ENCODE data around the gene FBXO30.

Gene FBXO30

DNA sequence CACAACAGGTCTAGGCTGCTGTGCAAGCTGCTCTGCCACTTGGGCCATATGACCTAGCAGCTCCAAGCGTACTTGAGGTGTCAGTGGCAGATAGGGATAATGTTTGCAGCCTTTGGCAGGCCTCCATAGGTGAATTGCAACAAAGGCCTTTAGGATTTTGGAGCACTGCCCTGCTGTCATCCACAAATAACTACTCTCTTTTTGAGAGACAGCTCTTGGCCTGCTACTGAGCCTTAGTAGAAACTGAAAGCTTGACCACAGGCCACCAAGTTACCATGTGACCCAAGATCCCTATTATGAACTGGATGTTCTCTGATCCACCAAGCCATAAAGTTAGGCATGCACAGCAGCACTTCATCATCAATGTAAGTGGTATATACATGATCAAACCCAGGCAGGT, 29.9 kb downstream of the FBXO30 start:
- Histone ChIP-seq H3K4me1 (ENCODE audit: control insufficient read depth, insufficient read depth, low read length) (no peaks in the 10 kb centered on the region), H3K36me3 (ENCODE audit: control insufficient read depth in 2 of 2, insufficient read depth in 1 of 2, low read length in 2 of 2) (peaks cover 0 to 12% of the 10 kb centered on the region in 2 experiments; a peak in 1 of 3 replicates), H3K4me3 (ENCODE audit: low read depth, low read length) (no peak overlapping the region), H3K9me3 (ENCODE audit: control insufficient read depth, insufficient read depth, low read depth, low read length) (no peaks in the 10 kb centered on the region), H3K27ac (ENCODE audit: extremely low read depth, low read depth, low read length) (no peak overlapping the region)
- POLR2A ChIA-PET: no interaction called here
- CTCF ChIA-PET: no interaction called here
- TF ChIP-seq ZNF426 (tag by site-specific recombination; IDR thresholded peaks at IDR 0.05) (no peak), ZNF785 (tag by site-specific recombination; IDR thresholded peaks at IDR 0.05) (no peak), ZBTB17 (tag by site-specific recombination; IDR thresholded peaks at IDR 0.05) (no peak), ZNF791 (tag by site-specific recombination; IDR thresholded peaks at IDR 0.05) (no peak), ZNF585B (tag by site-specific recombination; IDR thresholded peaks at IDR 0.05) (no peak), ZNF175 (tag by site-specific recombination; IDR thresholded peaks at IDR 0.05) (no peak)
- TF ChIP-seq, protein P1, sequence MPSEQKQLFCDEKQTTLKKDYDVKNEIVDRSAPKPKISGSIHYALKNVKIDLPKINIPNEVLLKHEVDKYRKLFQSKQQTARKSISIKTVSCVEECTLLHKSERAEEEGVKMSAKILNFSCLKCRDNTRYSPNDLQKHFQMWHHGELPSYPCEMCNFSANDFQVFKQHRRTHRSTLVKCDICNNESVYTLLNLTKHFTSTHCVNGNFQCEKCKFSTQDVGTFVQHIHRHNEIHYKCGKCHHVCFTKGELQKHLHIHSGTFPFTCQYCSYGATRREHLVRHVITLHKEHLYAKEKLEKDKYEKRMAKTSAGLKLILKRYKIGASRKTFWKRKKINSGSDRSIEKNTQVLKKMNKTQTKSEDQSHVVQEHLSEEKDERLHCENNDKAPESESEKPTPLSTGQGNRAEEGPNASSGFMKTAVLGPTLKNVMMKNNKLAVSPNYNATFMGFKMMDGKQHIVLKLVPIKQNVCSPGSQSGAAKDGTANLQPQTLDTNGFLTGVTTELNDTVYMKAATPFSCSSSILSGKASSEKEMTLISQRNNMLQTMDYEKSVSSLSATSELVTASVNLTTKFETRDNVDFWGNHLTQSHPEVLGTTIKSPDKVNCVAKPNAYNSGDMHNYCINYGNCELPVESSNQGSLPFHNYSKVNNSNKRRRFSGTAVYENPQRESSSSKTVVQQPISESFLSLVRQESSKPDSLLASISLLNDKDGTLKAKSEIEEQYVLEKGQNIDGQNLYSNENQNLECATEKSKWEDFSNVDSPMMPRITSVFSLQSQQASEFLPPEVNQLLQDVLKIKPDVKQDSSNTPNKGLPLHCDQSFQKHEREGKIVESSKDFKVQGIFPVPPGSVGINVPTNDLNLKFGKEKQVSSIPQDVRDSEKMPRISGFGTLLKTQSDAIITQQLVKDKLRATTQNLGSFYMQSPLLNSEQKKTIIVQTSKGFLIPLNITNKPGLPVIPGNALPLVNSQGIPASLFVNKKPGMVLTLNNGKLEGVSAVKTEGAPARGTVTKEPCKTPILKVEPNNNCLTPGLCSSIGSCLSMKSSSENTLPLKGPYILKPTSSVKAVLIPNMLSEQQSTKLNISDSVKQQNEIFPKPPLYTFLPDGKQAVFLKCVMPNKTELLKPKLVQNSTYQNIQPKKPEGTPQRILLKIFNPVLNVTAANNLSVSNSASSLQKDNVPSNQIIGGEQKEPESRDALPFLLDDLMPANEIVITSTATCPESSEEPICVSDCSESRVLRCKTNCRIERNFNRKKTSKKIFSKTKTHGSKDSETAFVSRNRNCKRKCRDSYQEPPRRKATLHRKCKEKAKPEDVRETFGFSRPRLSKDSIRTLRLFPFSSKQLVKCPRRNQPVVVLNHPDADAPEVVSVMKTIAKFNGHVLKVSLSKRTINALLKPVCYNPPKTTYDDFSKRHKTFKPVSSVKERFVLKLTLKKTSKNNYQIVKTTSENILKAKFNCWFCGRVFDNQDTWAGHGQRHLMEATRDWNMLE (tag by site-specific recombination; conservative IDR thresholded peaks at IDR 0.05; ENCODE audit: low read depth): no peak

DNA sequence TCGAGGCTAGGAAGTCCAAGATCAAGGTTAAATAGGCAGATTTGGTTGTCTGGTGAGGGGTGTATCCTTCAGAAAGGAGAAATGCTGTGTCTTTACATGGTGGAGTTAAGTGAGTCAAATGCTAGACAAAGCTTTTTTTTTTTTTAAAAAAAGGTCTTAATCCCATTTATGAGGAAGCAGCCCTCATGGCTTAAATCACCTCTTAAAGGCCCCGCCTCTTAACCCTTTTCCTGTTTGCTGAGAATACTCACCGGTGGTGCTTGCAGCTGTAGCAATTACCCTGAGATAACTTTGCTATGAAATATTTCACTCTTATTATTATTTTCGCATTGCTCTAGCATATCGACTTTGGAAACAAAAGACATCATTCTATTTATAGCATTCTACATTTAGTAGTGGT, 30.8 kb downstream of the FBXO30 start:
- ChIA-PET CTCF (no interaction called here), POLR2A (no interaction called here)
- Histone ChIP-seq H3K36me3 (ENCODE audit: control insufficient read depth in 2 of 2, insufficient read depth in 1 of 2, low read length in 2 of 2) (peaks cover 0 to 12% of the 10 kb centered on the region in 2 experiments; a peak in 1 of 3 replicates), H3K4me1 (ENCODE audit: control insufficient read depth, insufficient read depth, low read length) (no peaks in the 10 kb centered on the region), H3K4me3 (ENCODE audit: low read depth, low read length) (no peak overlapping the region), H3K27ac (ENCODE audit: extremely low read depth, low read depth, low read length) (no peak overlapping the region), H3K9me3 (ENCODE audit: control insufficient read depth, insufficient read depth, low read depth, low read length) (no peaks in the 10 kb centered on the region)
- TF ChIP-seq, protein P2, sequence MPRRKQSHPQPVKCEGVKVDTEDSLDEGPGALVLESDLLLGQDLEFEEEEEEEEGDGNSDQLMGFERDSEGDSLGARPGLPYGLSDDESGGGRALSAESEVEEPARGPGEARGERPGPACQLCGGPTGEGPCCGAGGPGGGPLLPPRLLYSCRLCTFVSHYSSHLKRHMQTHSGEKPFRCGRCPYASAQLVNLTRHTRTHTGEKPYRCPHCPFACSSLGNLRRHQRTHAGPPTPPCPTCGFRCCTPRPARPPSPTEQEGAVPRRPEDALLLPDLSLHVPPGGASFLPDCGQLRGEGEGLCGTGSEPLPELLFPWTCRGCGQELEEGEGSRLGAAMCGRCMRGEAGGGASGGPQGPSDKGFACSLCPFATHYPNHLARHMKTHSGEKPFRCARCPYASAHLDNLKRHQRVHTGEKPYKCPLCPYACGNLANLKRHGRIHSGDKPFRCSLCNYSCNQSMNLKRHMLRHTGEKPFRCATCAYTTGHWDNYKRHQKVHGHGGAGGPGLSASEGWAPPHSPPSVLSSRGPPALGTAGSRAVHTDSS (tag by site-specific recombination; IDR thresholded peaks at IDR 0.05): no peak
- no peak for TF ChIP-seq ZNF837 (tag by site-specific recombination; IDR thresholded peaks at IDR 0.05)
- TF ChIP-seq ZNF776 (tag by site-specific recombination; IDR thresholded peaks at IDR 0.05; ENCODE audit: borderline replicate concordance): no peak
- no peak for TF ChIP-seq ZNF155 (tag by site-specific recombination; IDR thresholded peaks at IDR 0.05)
- TF ChIP-seq, protein P3, sequence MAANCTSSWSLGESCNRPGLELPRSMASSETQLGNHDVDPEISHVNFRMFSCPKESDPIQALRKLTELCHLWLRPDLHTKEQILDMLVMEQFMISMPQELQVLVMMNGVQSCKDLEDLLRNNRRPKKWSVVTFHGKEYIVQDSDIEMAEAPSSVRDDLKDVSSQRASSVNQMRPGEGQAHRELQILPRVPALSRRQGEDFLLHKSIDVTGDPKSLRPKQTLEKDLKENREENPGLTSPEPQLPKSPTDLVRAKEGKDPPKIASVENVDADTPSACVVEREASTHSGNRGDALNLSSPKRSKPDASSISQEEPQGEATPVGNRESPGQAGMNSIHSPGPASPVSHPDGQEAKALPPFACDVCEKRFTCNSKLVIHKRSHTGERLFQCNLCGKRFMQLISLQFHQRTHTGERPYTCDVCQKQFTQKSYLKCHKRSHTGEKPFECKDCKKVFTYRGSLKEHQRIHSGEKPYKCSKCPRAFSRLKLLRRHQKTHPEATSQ (tag by site-specific recombination; IDR thresholded peaks at IDR 0.05): no peak
- TF ChIP-seq ZBTB21 (tag by site-specific recombination; IDR thresholded peaks at IDR 0.05): no peak
- TF ChIP-seq ZNF19 (tag by site-specific recombination; IDR thresholded peaks at IDR 0.05; ENCODE audit: low read depth): no peak
- TF ChIP-seq ZNF239 (tag by site-specific recombination; IDR thresholded peaks at IDR 0.05): no peak
- TF ChIP-seq FEZF1 (tag by site-specific recombination; IDR thresholded peaks at IDR 0.05): no peak
- TF ChIP-seq ZNF121 (tag by site-specific recombination; IDR thresholded peaks at IDR 0.05): no peak
- no peak for TF ChIP-seq ZNF510 (tag by site-specific recombination; IDR thresholded peaks at IDR 0.05; ENCODE audit: insufficient replicate concordance)
- TF ChIP-seq ZNF404 (tag by site-specific recombination; IDR thresholded peaks at IDR 0.05): no peak
- TF ChIP-seq, protein P4, sequence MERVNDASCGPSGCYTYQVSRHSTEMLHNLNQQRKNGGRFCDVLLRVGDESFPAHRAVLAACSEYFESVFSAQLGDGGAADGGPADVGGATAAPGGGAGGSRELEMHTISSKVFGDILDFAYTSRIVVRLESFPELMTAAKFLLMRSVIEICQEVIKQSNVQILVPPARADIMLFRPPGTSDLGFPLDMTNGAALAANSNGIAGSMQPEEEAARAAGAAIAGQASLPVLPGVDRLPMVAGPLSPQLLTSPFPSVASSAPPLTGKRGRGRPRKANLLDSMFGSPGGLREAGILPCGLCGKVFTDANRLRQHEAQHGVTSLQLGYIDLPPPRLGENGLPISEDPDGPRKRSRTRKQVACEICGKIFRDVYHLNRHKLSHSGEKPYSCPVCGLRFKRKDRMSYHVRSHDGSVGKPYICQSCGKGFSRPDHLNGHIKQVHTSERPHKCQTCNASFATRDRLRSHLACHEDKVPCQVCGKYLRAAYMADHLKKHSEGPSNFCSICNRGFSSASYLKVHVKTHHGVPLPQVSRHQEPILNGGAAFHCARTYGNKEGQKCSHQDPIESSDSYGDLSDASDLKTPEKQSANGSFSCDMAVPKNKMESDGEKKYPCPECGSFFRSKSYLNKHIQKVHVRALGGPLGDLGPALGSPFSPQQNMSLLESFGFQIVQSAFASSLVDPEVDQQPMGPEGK (tag by site-specific recombination; IDR thresholded peaks at IDR 0.05): no peak
- TF ChIP-seq, protein P5, sequence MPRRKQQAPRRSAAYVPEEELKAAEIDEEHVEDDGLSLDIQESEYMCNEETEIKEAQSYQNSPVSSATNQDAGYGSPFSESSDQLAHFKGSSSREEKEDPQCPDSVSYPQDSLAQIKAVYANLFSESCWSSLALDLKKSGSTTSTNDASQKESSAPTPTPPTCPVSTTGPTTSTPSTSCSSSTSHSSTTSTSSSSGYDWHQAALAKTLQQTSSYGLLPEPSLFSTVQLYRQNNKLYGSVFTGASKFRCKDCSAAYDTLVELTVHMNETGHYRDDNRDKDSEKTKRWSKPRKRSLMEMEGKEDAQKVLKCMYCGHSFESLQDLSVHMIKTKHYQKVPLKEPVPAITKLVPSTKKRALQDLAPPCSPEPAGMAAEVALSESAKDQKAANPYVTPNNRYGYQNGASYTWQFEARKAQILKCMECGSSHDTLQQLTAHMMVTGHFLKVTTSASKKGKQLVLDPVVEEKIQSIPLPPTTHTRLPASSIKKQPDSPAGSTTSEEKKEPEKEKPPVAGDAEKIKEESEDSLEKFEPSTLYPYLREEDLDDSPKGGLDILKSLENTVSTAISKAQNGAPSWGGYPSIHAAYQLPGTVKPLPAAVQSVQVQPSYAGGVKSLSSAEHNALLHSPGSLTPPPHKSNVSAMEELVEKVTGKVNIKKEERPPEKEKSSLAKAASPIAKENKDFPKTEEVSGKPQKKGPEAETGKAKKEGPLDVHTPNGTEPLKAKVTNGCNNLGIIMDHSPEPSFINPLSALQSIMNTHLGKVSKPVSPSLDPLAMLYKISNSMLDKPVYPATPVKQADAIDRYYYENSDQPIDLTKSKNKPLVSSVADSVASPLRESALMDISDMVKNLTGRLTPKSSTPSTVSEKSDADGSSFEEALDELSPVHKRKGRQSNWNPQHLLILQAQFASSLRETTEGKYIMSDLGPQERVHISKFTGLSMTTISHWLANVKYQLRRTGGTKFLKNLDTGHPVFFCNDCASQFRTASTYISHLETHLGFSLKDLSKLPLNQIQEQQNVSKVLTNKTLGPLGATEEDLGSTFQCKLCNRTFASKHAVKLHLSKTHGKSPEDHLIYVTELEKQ (tag by site-specific recombination; IDR thresholded peaks at IDR 0.05; ENCODE audit: borderline replicate concordance): no peak
- TF ChIP-seq SCRT2 (tag by site-specific recombination; IDR thresholded peaks at IDR 0.05): no peak

Measured in HEK293 (cell line).